Heart right ventricle (tissue), 16 donors: ENCODE measurements around the gene HLA-DOA. TPM values are rescaled to one million over a fixed set of nuclear protein-coding genes. Genes with fewer than 3 reads are reported as not detected.

Experiments used
- ATAC-seq, 8 donors: fragments of 200-7000 bp; cut with Tn5 transposase; one replicate each; pipeline ENCODE4 v1.9.1; 2020; ENCODE audit warnings: mild to moderate bottlenecking in 8 of 8, moderate library complexity in 8 of 8, moderate number of reproducible peaks in 1 of 8
- DNase-seq, 2 donors: peaks; one replicate each; pipeline ENCODE4 v3.0.0-alpha.2; 2020
- H3K27ac ChIP-seq, 10 donors: fragments of 200-600 bp; sonication (generic) in 2 of 10; one replicate each; pipeline versions ENCODE4 v1.5.0 to v1.8.0; 2020 to 2022; ENCODE audit warnings: mild to moderate bottlenecking in 3 of 10
- H3K27me3 ChIP-seq, 7 donors: fragments of 200-600 bp; one replicate each; pipeline ENCODE4 v1.8.0; 2021 to 2022; ENCODE audit warnings: mild to moderate bottlenecking in 2 of 7
- H3K36me3 ChIP-seq, 9 donors: fragments of 200-600 bp; sonication (generic) in 1 of 9; one replicate each; pipeline versions ENCODE4 v1.5.0 to v1.8.0; 2020 to 2022; ENCODE audit warnings: mild to moderate bottlenecking in 2 of 9
- H3K4me1 ChIP-seq, 9 donors: fragments of 200-600 bp; sonication (generic) in 1 of 9; one replicate each; pipeline versions ENCODE4 v1.5.0 to v1.8.0; 2020 to 2022; ENCODE audit warnings: mild to moderate bottlenecking in 4 of 9
- H3K4me3 ChIP-seq, 10 donors: fragments of 200-600 bp; sonication (generic) in 2 of 10; one replicate each; pipeline versions ENCODE4 v1.5.0 to v1.8.0; 2020 to 2022; ENCODE audit warnings: mild to moderate bottlenecking in 7 of 10, moderate library complexity in 2 of 10
- H3K9me3 ChIP-seq, 11 donors: fragments of 200-600 bp in 10 of 11; sonication (generic) in 2 of 11; one replicate each; pipeline versions ENCODE4 v1.5.0 to v1.8.0; 2013 to 2022; ENCODE audit warnings: mild to moderate bottlenecking in 2 of 11, control low read depth in 1 of 11, moderate library complexity in 1 of 11
- CTCF ChIP-seq, 9 donors: fragments of 200-600 bp; sonication (generic) in 2 of 9; IDR thresholded peaks; one replicate each; pipeline versions ENCODE4 v1.5.0 to v1.8.0; 2021 to 2022; ENCODE audit warnings: antibody characterized with exemption in 9 of 9, mild to moderate bottlenecking in 5 of 9, moderate library complexity in 1 of 9
- WGBS, 2 donors: extraction: QIAGEN DNeasy Blood & Tissue Kit; methylation state at CpG; one replicate each; pipeline ENCODE4 v1.1.7; 2013; ENCODE audit warnings: inconsistent platforms in 1 of 2; 5-methylcytosine and 5-hydroxymethylcytosine counted together
- intact Hi-C, 10 donors: fragments of 100-400 bp; cut with DNase I; formaldehyde crosslinking; loops; one replicate each; pipeline versions ENCODE4 v1.11.1 to v1.14.2; 2022
- polyA plus RNA-seq, 2 donors: library from polyadenylated mRNA; stranded (reverse); fragments of 200-250 nt; gene quantifications; one replicate each; pipeline ENCODE4 v1.2.3, GENCODE V29; 2013
- total RNA-seq, 10 donors: library from RNA; stranded (reverse); fragmentation: NEBNext Ultra II Directional in 3 of 10; extraction: Animal tissue kit (Norgen Biotek cat#: 25700) in 3 of 10; gene quantifications; one replicate each; pipeline versions ENCODE4 v1.2.1 to v1.2.4, GENCODE V29; 2021 to 2023
- donor health status: Arrhythmogenic right ventricular cardiomyopathy.
- donor health status: ischemic (EF 13 %, LVEDD 7.1; RV severe dilation, severe dysfunction).
- donor health status: healthy with polysubstance abuse.
- donor health status: DM: no; HTN: yes; CAD: no.
- donor health status: DM: no; HTN: no; CAD: no.
- donor health status: ischemic (EF 25% LVEDD 6.9; RV normal size, moderate dysfunction).
- donor health status: ischemic (EF 25% LVEDD 5.7; RV mildly dilated, moderate dysfunction).
- donor health status: healthy.
- donor health status: DM: yes; HTN: yes; CAD: no.
- donor health status: Ischemic cardiomyopathy.
- donor health status: ischemic (EF 35%, LVEDD 5.7; RV mildly dilated, moderate dysfunction).
- donor health status: nonischemic (EF 11% LVEDD 7.7; RV severe dilation, severe dysfunction).
- donor health status: DM: yes; HTN: yes; CAD: no.
- donor health status: PGD.
- donor health status: ischemic (EF 29% LVEDD 5.4; RV normal size, mild dysfunction).
- donor health status: nonischemic (EF 23%, LVEDD 6.1; RV moderate dilation, normal function).

The HLA-DOA gene
- total and polyA plus RNA-seq, 12 donors: 0.65 to 22.8 (median 2.0) TPM

- DNase-seq: no peak
- intact Hi-C loops: loop anchor here in 2 of 10 donors (2.0 to 5.0 kb wide), 2 partner anchors 39 to 41 kb away; no protein-coding TSS in a partner anchor
- ATAC-seq: no peak
- peak overlapping the region in 2 of 10 donors; percentile 89 to 98 for H3K4me3 ChIP-seq
- no peak overlapping the region for H3K27ac ChIP-seq
- no peak for TF ChIP-seq CTCF (IDR thresholded peaks at IDR 0.05)
- H3K9me3 ChIP-seq: no peaks in the 10 kb centered on the region
- H3K4me1 ChIP-seq: peaks cover 5 to 59% (median 44%) of the 10 kb centered on the region in 9 donors
- H3K27me3 ChIP-seq: no peaks in the 10 kb centered on the region
- WGBS, 2 donors: 49 to 53% methylated on average over 2 of the region's 2 CpGs
- peaks cover 16 to 89% (median 66%) of the 10 kb centered on the region in 9 donors for H3K36me3 ChIP-seq
These were observed 33.5 kb downstream of the HLA-DOA start for GRCh38 chr6:32975886-32976285.

GRCh38 chr6:32974541-32975308, 34.7 kb downstream of the HLA-DOA start:
- Histone ChIP-seq H3K36me3 (peaks cover 12 to 77% (median 54%) of the 10 kb centered on the region in 9 donors), H3K27ac (peak overlapping the region in 5 of 10 donors; percentile 8 to 100 (median 84)), H3K27me3 (no peaks in the 10 kb centered on the region), H3K4me3 (peak overlapping the region; percentile 61 to 100 (median 94)), H3K4me1 (peaks cover 5 to 53% (median 44%) of the 10 kb centered on the region in 9 donors), H3K9me3 (no peaks in the 10 kb centered on the region)
- DNase-seq (no peak), ATAC-seq (no peak)
- WGBS, 2 donors: 6 to 9% methylated on average over 14 of the region's 14 CpGs
- no peak for TF ChIP-seq CTCF (IDR thresholded peaks at IDR 0.05)
- intact Hi-C loops: loop anchor here in 3 of 10 donors (2.0 to 5.0 kb wide), 3 partner anchors 37 to 777 kb away; no protein-coding TSS in a partner anchor

- Histone ChIP-seq H3K4me1 (peaks cover 5 to 53% (median 44%) of the 10 kb centered on the region in 9 donors), H3K27ac (peak overlapping the region in 5 of 10 donors; percentile 75 to 100 (median 91)), H3K4me3 (peak overlapping the region; percentile 61 to 100 (median 94)), H3K36me3 (peaks cover 11 to 69% (median 48%) of the 10 kb centered on the region in 9 donors), H3K9me3 (no peaks in the 10 kb centered on the region), H3K27me3 (no peaks in the 10 kb centered on the region)
- ATAC-seq: no peak
- intact Hi-C loops: loop anchor here in 2 of 10 donors (2.0 to 5.0 kb wide), 2 partner anchors 39 to 777 kb away; no protein-coding TSS in a partner anchor
- DNase-seq: no peak
- WGBS, 2 donors: 1% methylated on average over 4 of the region's 4 CpGs
- no peak for TF ChIP-seq CTCF (IDR thresholded peaks at IDR 0.05)
These were observed 35.4 kb downstream of the HLA-DOA start for GRCh38 chr6:32974016-32974333.

GRCh38 chr6:32973144-32974015, 36.0 kb downstream of the HLA-DOA start:
- Histone ChIP-seq H3K27ac (peak overlapping the region in 8 of 10 donors; percentile 8 to 100 (median 88)), H3K4me3 (peak overlapping the region; percentile 61 to 100 (median 94)), H3K27me3 (no peaks in the 10 kb centered on the region), H3K36me3 (peaks cover 11 to 64% (median 42%) of the 10 kb centered on the region in 9 donors), H3K4me1 (peaks cover 5 to 47% (median 40%) of the 10 kb centered on the region in 9 donors), H3K9me3 (no peaks in the 10 kb centered on the region)
- 0% methylated on average over 23 of the region's 23 CpGs for WGBS, 2 donors
- DNase-seq (peak in 1 of 2 donors; percentile 47), ATAC-seq (no peak)
- intact Hi-C loops: loop anchor here in 2 of 10 donors (2.0 to 5.0 kb wide), 2 partner anchors 39 to 776 kb away; no protein-coding TSS in a partner anchor
- no peak for TF ChIP-seq CTCF (IDR thresholded peaks at IDR 0.05)
